DND-41 (cell line): ENCODE measurements around the gene PACRG.

Source experiments
- ATAC-seq: fragments of 200-7000 bp; cut with Tn5 transposase; 3 replicates; pipeline ENCODE4 v1.9.1; 2021; ENCODE audit warnings: low read depth; ENCODE audit not compliant: insufficient read depth
- DNase-seq: peaks from one replicate; pipeline ENCODE4 v3.0.0-alpha.2; 2020
- H2AFZ ChIP-seq: 2 replicates; pipeline ENCODE4 v1.6.0; 2012; ENCODE audit warnings: low read depth, low read length
- H3K27ac ChIP-seq: 2 replicates; pipeline ENCODE4 v1.5.1; 2012; ENCODE audit warnings: low read length, inconsistent platforms
- H3K27me3 ChIP-seq: fragments of 200-600 bp; sonication (generic); 2 replicates; pipeline ENCODE4 v1.6.0; 2012; ENCODE audit warnings: low read length, mild to moderate bottlenecking, inconsistent platforms; ENCODE audit not compliant: insufficient read depth, poor library complexity
- H3K36me3 ChIP-seq: 2 replicates; pipeline ENCODE4 v1.5.1; 2012; ENCODE audit warnings: low read length, inconsistent platforms; ENCODE audit not compliant: insufficient read depth
- H3K4me1 ChIP-seq: 2 replicates; pipeline ENCODE4 v1.5.1; 2012; ENCODE audit warnings: mild to moderate bottlenecking, low read length; ENCODE audit not compliant: insufficient read depth
- H3K4me2 ChIP-seq: 2 replicates; pipeline ENCODE4 v1.6.0; 2012; ENCODE audit warnings: mild to moderate bottlenecking, moderate library complexity, low read length, inconsistent platforms; ENCODE audit not compliant: insufficient read depth
- H3K4me3 ChIP-seq, 2 experiments: fragments of 200-600 bp in 1 of 2; shearing (Covaris generic) in 1 of 2; 2 replicates each; pipeline ENCODE4 v1.5.1; 2012 to 2016; ENCODE audit warnings: inconsistent platforms in 2 of 2, low read length in 2 of 2, mild to moderate bottlenecking in 2 of 2, low read depth in 1 of 2, moderate library complexity in 1 of 2
- H3K79me2 ChIP-seq: 2 replicates; pipeline ENCODE4 v1.6.0; 2012; ENCODE audit warnings: low read length, inconsistent platforms; ENCODE audit not compliant: insufficient read depth
- H3K9ac ChIP-seq: 2 replicates; pipeline ENCODE4 v1.6.0; 2012; ENCODE audit warnings: low read depth, mild to moderate bottlenecking, inconsistent platforms, low read length, moderate library complexity
- H3K9me3 ChIP-seq: 2 replicates; pipeline ENCODE4 v1.5.1; 2012; ENCODE audit warnings: low read length, moderate library complexity, mild to moderate bottlenecking, inconsistent platforms; ENCODE audit not compliant: insufficient read depth, severe bottlenecking
- H4K20me1 ChIP-seq: 2 replicates; pipeline ENCODE4 v1.6.0; 2012; ENCODE audit warnings: low read length; ENCODE audit not compliant: insufficient read depth
- EZH2 ChIP-seq: IDR thresholded peaks from 3 replicates; pipeline ENCODE4 v1.6.1; 2012; ENCODE audit warnings: borderline replicate concordance, low read depth, mild to moderate bottlenecking, moderate library complexity, low read length, inconsistent platforms; ENCODE audit not compliant: severe bottlenecking
- TF ChIP-seq, protein P1 (sequence below): IDR thresholded peaks from 2 replicates; pipeline ENCODE4 v1.5.1; 2012; ENCODE audit warnings: borderline replicate concordance, low read length, moderate library complexity, mild to moderate bottlenecking; ENCODE audit not compliant: poor library complexity, severe bottlenecking; ENCODE audit errors: extremely low read depth

Gene PACRG

DNA sequence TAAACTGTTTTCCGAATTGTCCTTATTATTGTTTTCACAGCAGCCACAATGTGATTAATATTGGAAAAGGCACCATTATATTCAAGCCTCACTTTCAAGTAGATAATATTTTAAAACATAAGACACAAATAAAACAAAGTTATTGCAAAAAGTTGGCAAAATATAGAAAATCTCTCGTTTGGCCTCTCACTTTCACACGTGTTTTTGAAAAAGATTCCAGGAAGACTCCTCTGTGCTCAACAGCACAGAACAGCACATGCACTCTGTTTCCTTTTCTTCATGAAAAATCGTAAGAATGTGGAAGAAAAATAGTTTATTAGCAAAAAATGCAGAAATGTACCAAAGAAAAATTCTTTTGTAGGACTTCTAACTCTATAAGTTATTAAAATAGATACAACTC is 46.9 kb upstream of the PACRG start:
- ATAC-seq (no peak), DNase-seq (no peak)
- Histone ChIP-seq H3K27ac (no peak overlapping the region), H2AFZ (no peak overlapping the region), H3K79me2 (no peaks in the 10 kb centered on the region), H3K9me3 (no peaks in the 10 kb centered on the region), H3K4me1 (no peaks in the 10 kb centered on the region), H3K9ac (no peak overlapping the region), H3K4me3 (no peak overlapping the region), H3K36me3 (no peaks in the 10 kb centered on the region), H3K4me2 (no peak overlapping the region), H4K20me1 (no peaks in the 10 kb centered on the region), H3K27me3 (no peaks in the 10 kb centered on the region)
- TF ChIP-seq, protein P1, sequence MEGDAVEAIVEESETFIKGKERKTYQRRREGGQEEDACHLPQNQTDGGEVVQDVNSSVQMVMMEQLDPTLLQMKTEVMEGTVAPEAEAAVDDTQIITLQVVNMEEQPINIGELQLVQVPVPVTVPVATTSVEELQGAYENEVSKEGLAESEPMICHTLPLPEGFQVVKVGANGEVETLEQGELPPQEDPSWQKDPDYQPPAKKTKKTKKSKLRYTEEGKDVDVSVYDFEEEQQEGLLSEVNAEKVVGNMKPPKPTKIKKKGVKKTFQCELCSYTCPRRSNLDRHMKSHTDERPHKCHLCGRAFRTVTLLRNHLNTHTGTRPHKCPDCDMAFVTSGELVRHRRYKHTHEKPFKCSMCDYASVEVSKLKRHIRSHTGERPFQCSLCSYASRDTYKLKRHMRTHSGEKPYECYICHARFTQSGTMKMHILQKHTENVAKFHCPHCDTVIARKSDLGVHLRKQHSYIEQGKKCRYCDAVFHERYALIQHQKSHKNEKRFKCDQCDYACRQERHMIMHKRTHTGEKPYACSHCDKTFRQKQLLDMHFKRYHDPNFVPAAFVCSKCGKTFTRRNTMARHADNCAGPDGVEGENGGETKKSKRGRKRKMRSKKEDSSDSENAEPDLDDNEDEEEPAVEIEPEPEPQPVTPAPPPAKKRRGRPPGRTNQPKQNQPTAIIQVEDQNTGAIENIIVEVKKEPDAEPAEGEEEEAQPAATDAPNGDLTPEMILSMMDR = no peak
- TF ChIP-seq EZH2 = no peak

GRCh38 chr6:162681447-162681846 is 46.3 kb upstream of the PACRG start:
- ATAC-seq = no peak
- Histone ChIP-seq H2AFZ (no peak overlapping the region), H3K9ac (no peak overlapping the region), H3K27ac (no peak overlapping the region), H3K4me3 (no peak overlapping the region), H3K4me1 (no peaks in the 10 kb centered on the region), H3K4me2 (no peak overlapping the region), H3K79me2 (no peaks in the 10 kb centered on the region), H3K9me3 (no peaks in the 10 kb centered on the region), H3K36me3 (no peaks in the 10 kb centered on the region), H4K20me1 (no peaks in the 10 kb centered on the region), H3K27me3 (no peaks in the 10 kb centered on the region)
- no peak for DNase-seq
- no peak for TF ChIP-seq EZH2
- TF ChIP-seq, protein P1 = no peak

DNA sequence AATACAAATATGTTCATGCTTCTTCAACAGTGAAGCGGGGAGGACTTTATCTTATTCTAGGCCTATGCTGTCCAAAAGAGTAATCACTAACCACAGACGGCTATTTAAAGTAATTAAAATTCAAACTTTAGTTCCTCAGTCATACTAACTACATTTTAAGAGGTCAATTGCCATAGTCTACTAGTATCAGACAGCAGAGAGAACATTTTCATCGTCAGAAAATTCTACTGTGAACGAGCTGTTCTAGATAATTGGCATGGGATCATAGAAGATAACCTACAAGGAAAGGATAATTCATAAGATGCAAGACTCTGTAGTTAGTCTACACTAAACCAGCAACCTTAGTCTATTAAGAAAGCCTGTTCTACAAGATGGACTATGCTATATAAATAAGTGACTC is 44.6 kb upstream of the PACRG start:
- no peaks in the 10 kb centered on the region for H3K27me3 ChIP-seq

More for the DNA sequence above, 44.6 kb upstream of the PACRG start:
- Histone ChIP-seq H3K4me1 (no peaks in the 10 kb centered on the region), H2AFZ (no peak overlapping the region), H4K20me1 (no peaks in the 10 kb centered on the region), H3K27ac (no peak overlapping the region), H3K4me3 (no peak overlapping the region), H3K9me3 (no peaks in the 10 kb centered on the region), H3K36me3 (no peaks in the 10 kb centered on the region), H3K79me2 (no peaks in the 10 kb centered on the region), H3K4me2 (no peak overlapping the region), H3K9ac (no peak overlapping the region)
- no peak for TF ChIP-seq EZH2
- TF ChIP-seq, protein P1 = no peak
- ATAC-seq = no peak
- DNase-seq = no peak
